ENCODE measurements around the gene PIEZO1. TPM values are rescaled to one million over a fixed set of nuclear protein-coding genes. Genes with fewer than 3 reads are reported as not detected.

PIEZO1 gene
- total RNA-seq, 1 donor from 2014 or later, result 230 TPM

GRCh38 chr16:88805887-88806393 is 20.9 kb upstream of the PIEZO1 start:
- intact Hi-C loops (cut with micrococcal nuclease), result no loop called here

- intact Hi-C loops (cut with micrococcal nuclease), result no loop called here
These were observed 20.3 kb upstream of the PIEZO1 start for GRCh38 chr16:88805340-88805715.

- intact Hi-C loops (cut with micrococcal nuclease), result loop anchor here (5.0 kb wide), 3 partner anchors 57 to 703 kb away; partner anchors contain the start of genes MVD and SPG7
These were observed 19.7 kb upstream of the PIEZO1 start for GRCh38 chr16:88804552-88805339.

GRCh38 chr16:88804173-88804551 is 19.1 kb upstream of the PIEZO1 start:
- intact Hi-C loops (cut with micrococcal nuclease), result loop anchor here (5.0 kb wide), 3 partner anchors 57 to 703 kb away; partner anchors contain the start of genes MVD and SPG7

GRCh38 chr16:88803264-88803987 is 18.4 kb upstream of the PIEZO1 start, which contains the start of gene CDT1:
Gene CDT1, plus strand, starts transcription at chr16:88803789. Its CDS starts 43 bp downstream, at chr16:88803832.
- intact Hi-C loops (cut with micrococcal nuclease), result loop anchor here (1.0 to 5.0 kb wide), 7 partner anchors 9 to 704 kb away; partner anchors contain the start of genes MVD, SPG7, TRAPPC2L and ZC3H18

- intact Hi-C loops (cut with micrococcal nuclease), result loop anchor here (5.0 kb wide), 3 partner anchors 53 to 707 kb away; partner anchors contain the start of genes MVD and SPG7
These were observed 15.2 kb upstream of the PIEZO1 start for GRCh38 chr16:88800277-88800592.

- intact Hi-C loops (cut with micrococcal nuclease), result loop anchor here (5.0 kb wide), 3 partner anchors 52 to 708 kb away; partner anchors contain the start of genes MVD and SPG7
These were observed 14.7 kb upstream of the PIEZO1 start for GRCh38 chr16:88799569-88800276.

GRCh38 chr16:88798772-88799455 is 13.9 kb upstream of the PIEZO1 start:
- intact Hi-C loops (cut with micrococcal nuclease), result no loop called here

GRCh38 chr16:88798073-88798472 is 13.1 kb upstream of the PIEZO1 start:
- intact Hi-C loops (cut with micrococcal nuclease), result no loop called here

- intact Hi-C loops (cut with micrococcal nuclease), result no loop called here
These were observed 11.3 kb upstream of the PIEZO1 start for GRCh38 chr16:88796278-88796677.

GRCh38 chr16:88793251-88793954 is 8.4 kb upstream of the PIEZO1 start:
- intact Hi-C loops (cut with micrococcal nuclease), result no loop called here

- intact Hi-C loops (cut with micrococcal nuclease), result no loop called here
These were observed 7.7 kb upstream of the PIEZO1 start for GRCh38 chr16:88792668-88793250.

GRCh38 chr16:88792078-88792550 is 7.1 kb upstream of the PIEZO1 start:
- intact Hi-C loops (cut with micrococcal nuclease), result no loop called here

GRCh38 chr16:88790312-88791211 is 5.5 kb upstream of the PIEZO1 start:
- intact Hi-C loops (cut with micrococcal nuclease), result no loop called here

GRCh38 chr16:88789594-88789993 is 4.6 kb upstream of the PIEZO1 start:
- intact Hi-C loops (cut with micrococcal nuclease), result loop anchor here (5.0 kb wide), 1 partner anchor 127 kb away; the partner anchor contains the start of gene MVD

GRCh38 chr16:88788749-88789148 is 3.7 kb upstream of the PIEZO1 start:
- intact Hi-C loops (cut with micrococcal nuclease), result loop anchor here (5.0 kb wide), 1 partner anchor 126 kb away; the partner anchor contains the start of gene MVD

- intact Hi-C loops (cut with micrococcal nuclease), result loop anchor here (5.0 kb wide), 1 partner anchor 125 kb away; the partner anchor contains the start of gene MVD
These were observed 2.7 kb upstream of the PIEZO1 start for GRCh38 chr16:88787579-88788314.

- intact Hi-C loops (cut with micrococcal nuclease), result loop anchor here (1.0 to 5.0 kb wide), 6 partner anchors 18 to 331 kb away; partner anchors contain the start of genes MVD and TRAPPC2L
These were observed 239 bp downstream of the PIEZO1 start for GRCh38 chr16:88784856-88785105.
